NCI-H1930 (cell line): ENCODE data around the gene MBD3L3.
A peak's percentile ranks its signal among the peaks of the same experiment; 100 is the strongest.
"Not testable (repeated sequence)": the region's sequence is repeated elsewhere in the genome, so short reads cannot be mapped to it uniquely, and the experiment has no call there.

Experiments
- DNase-seq, 2 experiments: peaks; one replicate each; lab custom pipeline; 2025; lab: John Stamatoyannopoulos, UW

Gene MBD3L3

GRCh38 chr19:7063339-7063738, 4.9 kb upstream of the MBD3L3 start:
- no peak for DNase-seq

- not testable (repeated sequence) for DNase-seq
Observed at GRCh38 chr19:7059977-7060376, 1.5 kb upstream of the MBD3L3 start.

- not testable (repeated sequence) for DNase-seq
Observed at GRCh38 chr19:7056371-7056770, 2.1 kb downstream of the MBD3L3 start.

GRCh38 chr19:7055679-7056078, 2.8 kb downstream of the MBD3L3 start:
- DNase-seq: not testable (repeated sequence)

- not testable (repeated sequence) for DNase-seq
Observed at GRCh38 chr19:7054635-7055368, 3.7 kb downstream of the MBD3L3 start.

- not testable (repeated sequence) for DNase-seq
Observed at GRCh38 chr19:7052896-7053295, 5.6 kb downstream of the MBD3L3 start.

- DNase-seq: not testable (repeated sequence)
Observed at GRCh38 chr19:7051421-7051820, 7.1 kb downstream of the MBD3L3 start.

- DNase-seq: not testable (repeated sequence)
Observed at GRCh38 chr19:7049021-7049420, 9.5 kb downstream of the MBD3L3 start, which contains the start of gene MBD3L2. Gene MBD3L2, plus strand, starts transcription at chr19:7049321. Its CDS starts 53 bp downstream, at chr19:7049374.

GRCh38 chr19:7041563-7041962, 16.9 kb downstream of the MBD3L3 start:
- not testable (repeated sequence) for DNase-seq

GRCh38 chr19:7040079-7040478, 18.4 kb downstream of the MBD3L3 start, which contains the start of gene MBD3L4:
Gene MBD3L4, minus strand, starts transcription at chr19:7040179. Its CDS starts 35 bp downstream, at chr19:7040144.
- not testable (repeated sequence) for DNase-seq

GRCh38 chr19:7030278-7030677, 28.2 kb downstream of the MBD3L3 start, which contains the start of gene MBD3L5:
Gene MBD3L5, plus strand, starts transcription at chr19:7030578. Its CDS starts 34 bp downstream, at chr19:7030612.
- DNase-seq: not testable (repeated sequence)

- not testable (repeated sequence) for DNase-seq
Observed at GRCh38 chr19:7028790-7029189, 29.7 kb downstream of the MBD3L3 start.

GRCh38 chr19:7021331-7021730, 37.1 kb downstream of the MBD3L3 start, which contains the start of gene MBD3L2B:
Gene MBD3L2B, minus strand, starts transcription at chr19:7021431. Its CDS starts 34 bp downstream, at chr19:7021397.
- not testable (repeated sequence) for DNase-seq

- DNase-seq: no peak
Observed at GRCh38 chr19:7018828-7019227, 39.6 kb downstream of the MBD3L3 start.

- DNase-seq: no peak
Observed at GRCh38 chr19:7013678-7014077, 44.8 kb downstream of the MBD3L3 start.

- DNase-seq: peak in 1 of 2 experiments; percentile 14
Observed at GRCh38 chr19:7010722-7011593, 47.5 kb downstream of the MBD3L3 start.

- no peak for DNase-seq
Observed at GRCh38 chr19:7007859-7008258, 50.6 kb downstream of the MBD3L3 start.
